ENCODE results near the gene METAP1D. TPM values are rescaled to one million over a fixed set of nuclear protein-coding genes. Genes with fewer than 3 reads are reported as not detected.
"Not testable (repeated sequence)": the region's sequence is repeated elsewhere in the genome, so short reads cannot be mapped to it uniquely, and the experiment has no call there.

METAP1D gene
- total RNA-seq, 4 donors from 2014 or later: 0.75 to 6.4 (median 3.6) TPM

- WGBS, 2 donors (ENCODE audit: low coverage in 1 of 2): 93 to 97% methylated on average over 6 to 9 of the region's 9 CpGs
- in situ Hi-C loops (cut with MboI; ENCODE audit: low pct_ligation_motif_present in 1 of 4, low pct_unique_long_range_greater_than_20kb in 1 of 4, low sequenced_read_pairs in 3 of 4): no loop called here
- TF ChIP-seq EP300 (IDR thresholded peaks at IDR 0.05; ENCODE audit: low read depth) (no peak), POLR2AphosphoS5 (IDR thresholded peaks at IDR 0.05) (no peak), POLR2A (IDR thresholded peaks at IDR 0.05) (no peak), CTCF (IDR thresholded peaks at IDR 0.05) (no peak)
- Histone ChIP-seq H3K27ac (no peak overlapping the region), H3K4me3 (no peak overlapping the region), H3K9me3 (no peaks in the 10 kb centered on the region), H3K36me3 (peaks cover 0 to 6% (median 0%) of the 10 kb centered on the region in 4 donors), H3K27me3 (no peaks in the 10 kb centered on the region), H3K4me1 (no peaks in the 10 kb centered on the region)
- intact Hi-C loops (cut with DNase I; ENCODE audit: low total_unique reads): no loop called here
- DNase-seq: no peak
Measured at GRCh38 chr2:172063446-172063845, 63.7 kb downstream of the METAP1D start.

- no peaks in the 10 kb centered on the region for H3K27me3 ChIP-seq
- H3K36me3 ChIP-seq: peaks cover 0 to 6% (median 0%) of the 10 kb centered on the region in 4 donors
- H3K27ac ChIP-seq: no peak overlapping the region
- in situ Hi-C loops (cut with MboI; ENCODE audit: low pct_ligation_motif_present in 1 of 4, low pct_unique_long_range_greater_than_20kb in 1 of 4, low sequenced_read_pairs in 3 of 4) (no loop called here), intact Hi-C loops (cut with DNase I; ENCODE audit: low total_unique reads) (no loop called here)
- DNase-seq: no peak
- H3K4me3 ChIP-seq: no peak overlapping the region
- TF ChIP-seq POLR2A (IDR thresholded peaks at IDR 0.05) (no peak), EP300 (IDR thresholded peaks at IDR 0.05; ENCODE audit: low read depth) (no peak), CTCF (IDR thresholded peaks at IDR 0.05) (no peak), POLR2AphosphoS5 (IDR thresholded peaks at IDR 0.05) (no peak)
- no peaks in the 10 kb centered on the region for H3K9me3 ChIP-seq
- 91 to 95% methylated on average over 4 of the region's 4 CpGs for WGBS, 2 donors (ENCODE audit: low coverage in 1 of 2)
- H3K4me1 ChIP-seq: no peaks in the 10 kb centered on the region
Measured at GRCh38 chr2:172065111-172065510, 65.4 kb downstream of the METAP1D start.

- H3K4me3 ChIP-seq: no peak overlapping the region
- in situ Hi-C loops (cut with MboI; ENCODE audit: low pct_ligation_motif_present in 1 of 4, low pct_unique_long_range_greater_than_20kb in 1 of 4, low sequenced_read_pairs in 3 of 4): no loop called here
- no peak for DNase-seq
- H3K36me3 ChIP-seq: peaks cover 0 to 6% (median 0%) of the 10 kb centered on the region in 4 donors
- peaks cover 0 to 3% (median 0%) of the 10 kb centered on the region in 4 donors for H3K4me1 ChIP-seq
- TF ChIP-seq EP300 (IDR thresholded peaks at IDR 0.05; ENCODE audit: low read depth): no peak
- no peak for TF ChIP-seq POLR2AphosphoS5 (IDR thresholded peaks at IDR 0.05)
- TF ChIP-seq POLR2A (IDR thresholded peaks at IDR 0.05): no peak
- TF ChIP-seq CTCF (IDR thresholded peaks at IDR 0.05): no peak
- H3K27ac ChIP-seq: no peak overlapping the region
- WGBS, 2 donors (ENCODE audit: low coverage in 1 of 2): 74 to 87% methylated on average over 2 to 4 of the region's 4 CpGs
- H3K9me3 ChIP-seq: no peaks in the 10 kb centered on the region
- intact Hi-C loops (cut with DNase I; ENCODE audit: low total_unique reads): no loop called here
- no peaks in the 10 kb centered on the region for H3K27me3 ChIP-seq
Measured at GRCh38 chr2:172066394-172066886, 66.7 kb downstream of the METAP1D start.

- in situ Hi-C loops (cut with MboI; ENCODE audit: low pct_ligation_motif_present in 1 of 4, low pct_unique_long_range_greater_than_20kb in 1 of 4, low sequenced_read_pairs in 3 of 4); H3K9me3 ChIP-seq; H3K27ac ChIP-seq; intact Hi-C loops (cut with DNase I; ENCODE audit: low total_unique reads); H3K4me3 ChIP-seq; DNase-seq; H3K27me3 ChIP-seq; H3K36me3 ChIP-seq; H3K4me1 ChIP-seq: not testable (repeated sequence)
- WGBS, 2 donors (ENCODE audit: low coverage in 1 of 2): 81 to 97% methylated on average over 4 of the region's 4 CpGs
Measured at GRCh38 chr2:172067905-172068304, 68.2 kb downstream of the METAP1D start.

GRCh38 chr2:172070936-172071335 is 71.2 kb downstream of the METAP1D start:
- Histone ChIP-seq H3K4me3 (no peak overlapping the region), H3K27me3 (no peaks in the 10 kb centered on the region), H3K4me1 (peaks cover 0 to 3% (median 0%) of the 10 kb centered on the region in 4 donors), H3K27ac (no peak overlapping the region), H3K36me3 (no peaks in the 10 kb centered on the region), H3K9me3 (no peaks in the 10 kb centered on the region)
- no peak for DNase-seq
- in situ Hi-C loops (cut with MboI; ENCODE audit: low pct_ligation_motif_present in 1 of 4, low pct_unique_long_range_greater_than_20kb in 1 of 4, low sequenced_read_pairs in 3 of 4) (no loop called here), intact Hi-C loops (cut with DNase I; ENCODE audit: low total_unique reads) (no loop called here)
- WGBS, 2 donors (ENCODE audit: low coverage in 1 of 2): 56 to 88% methylated on average over 1 of the region's 1 CpG
- TF ChIP-seq POLR2A (IDR thresholded peaks at IDR 0.05) (no peak), CTCF (IDR thresholded peaks at IDR 0.05) (no peak), POLR2AphosphoS5 (IDR thresholded peaks at IDR 0.05) (no peak), EP300 (IDR thresholded peaks at IDR 0.05; ENCODE audit: low read depth) (no peak)
